ENCODE results near the gene PTPRK.

PTPRK gene

GRCh38 chr6:128282961-128283360 lies 237.4 kb downstream of the PTPRK start:
- no peak for DNase-seq

- no peak for DNase-seq
These were observed 239.4 kb downstream of the PTPRK start for GRCh38 chr6:128280960-128281359.

GRCh38 chr6:128280066-128280465 lies 240.3 kb downstream of the PTPRK start:
- no peak for DNase-seq

- no peak for DNase-seq
These were observed 241.6 kb downstream of the PTPRK start for GRCh38 chr6:128278836-128279235.

- DNase-seq, result no peak
These were observed 243.0 kb downstream of the PTPRK start for GRCh38 chr6:128277379-128277778.

GRCh38 chr6:128276311-128276710 lies 244.1 kb downstream of the PTPRK start:
- no peak for DNase-seq

- no peak for DNase-seq
These were observed 244.7 kb downstream of the PTPRK start for GRCh38 chr6:128275681-128276080.

- DNase-seq, result no peak
These were observed 245.4 kb downstream of the PTPRK start for GRCh38 chr6:128275030-128275429.

GRCh38 chr6:128271527-128271926 lies 248.9 kb downstream of the PTPRK start:
- DNase-seq, result no peak

GRCh38 chr6:128271011-128271410 lies 249.4 kb downstream of the PTPRK start:
- DNase-seq, result no peak

- DNase-seq, result no peak
These were observed 253.5 kb downstream of the PTPRK start for GRCh38 chr6:128266946-128267345.

GRCh38 chr6:128265706-128266105 lies 254.7 kb downstream of the PTPRK start:
- DNase-seq, result no peak

GRCh38 chr6:128259730-128260685 lies 260.4 kb downstream of the PTPRK start:
- DNase-seq, result no peak

GRCh38 chr6:128259029-128259724 lies 261.2 kb downstream of the PTPRK start:
- no peak for DNase-seq

GRCh38 chr6:128256095-128256494 lies 264.3 kb downstream of the PTPRK start:
- DNase-seq, result no peak

GRCh38 chr6:128252341-128253176 lies 267.8 kb downstream of the PTPRK start:
- DNase-seq, result no peak

GRCh38 chr6:128251445-128252340 lies 268.7 kb downstream of the PTPRK start:
- DNase-seq, result no peak

GRCh38 chr6:128250370-128251070 lies 269.9 kb downstream of the PTPRK start:
- no peak for DNase-seq

GRCh38 chr6:128249429-128249828 lies 271.0 kb downstream of the PTPRK start:
- DNase-seq, result no peak

- DNase-seq, result no peak
These were observed 273.7 kb downstream of the PTPRK start for GRCh38 chr6:128246472-128247260.
